Activated T-helper 1 cell treated with anti-CD3 and anti-CD28 coated beads, Interleukin-2, amount 50 U/mL, for 16 hours (primary cell): ENCODE measurements around the gene PIP5K1B.

ENCODE experiments used
- DNase-seq, 2 donors: peaks; one replicate each; pipeline ENCODE4 v3.0.0-alpha.2; 2020; ENCODE audit warnings: low read depth in 1 of 2, low spot score in 1 of 2

The PIP5K1B gene

GRCh38 chr9:68904454-68904853 lies 199.4 kb downstream of the PIP5K1B start:
- no peak for DNase-seq

- no peak for DNase-seq
Measured at GRCh38 chr9:68905129-68905528, 200.1 kb downstream of the PIP5K1B start.

DNA sequence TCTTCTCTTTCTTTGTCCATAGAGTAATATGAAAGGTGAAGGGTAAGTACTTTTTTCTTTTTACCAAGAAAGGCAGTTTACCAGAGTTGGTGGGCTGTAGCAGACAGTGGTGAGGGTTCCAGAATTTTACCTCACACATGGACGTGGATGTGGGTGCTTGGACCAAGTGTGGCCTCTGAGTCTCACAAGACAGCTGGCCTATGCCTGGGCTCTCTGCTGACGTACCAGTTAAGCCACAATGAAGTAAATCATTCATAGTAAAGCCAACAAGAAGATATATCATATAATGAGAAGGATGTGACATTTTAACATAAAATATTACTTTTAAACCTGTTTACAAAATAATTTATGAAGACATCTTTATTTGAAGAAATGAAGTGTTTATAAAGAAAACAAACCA lies 202.9 kb downstream of the PIP5K1B start:
- DNase-seq = no peak

- no peak for DNase-seq
Measured at GRCh38 chr9:68912561-68912960, 207.5 kb downstream of the PIP5K1B start.

DNA sequence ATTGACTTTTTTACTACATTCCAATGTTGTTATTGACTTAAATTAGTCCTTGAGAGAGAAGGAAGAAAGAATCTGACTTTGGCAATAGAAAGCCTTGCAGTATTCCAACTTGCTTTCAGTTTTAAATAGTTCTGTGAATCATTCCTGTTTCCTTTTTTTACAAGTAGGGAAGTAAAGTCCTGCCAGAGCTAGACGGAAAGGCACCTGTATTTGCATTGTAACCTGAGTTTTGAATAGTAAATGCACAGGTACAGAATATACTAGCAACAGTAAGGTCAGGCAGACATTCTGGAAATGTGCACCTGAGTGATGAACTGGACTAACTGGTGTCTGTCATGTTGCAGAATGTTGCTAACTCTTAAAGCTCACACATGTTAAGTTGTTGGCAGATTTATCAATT lies 208.0 kb downstream of the PIP5K1B start:
- no peak for DNase-seq

- no peak for DNase-seq
Measured at GRCh38 chr9:68914751-68915150, 209.7 kb downstream of the PIP5K1B start.

DNA sequence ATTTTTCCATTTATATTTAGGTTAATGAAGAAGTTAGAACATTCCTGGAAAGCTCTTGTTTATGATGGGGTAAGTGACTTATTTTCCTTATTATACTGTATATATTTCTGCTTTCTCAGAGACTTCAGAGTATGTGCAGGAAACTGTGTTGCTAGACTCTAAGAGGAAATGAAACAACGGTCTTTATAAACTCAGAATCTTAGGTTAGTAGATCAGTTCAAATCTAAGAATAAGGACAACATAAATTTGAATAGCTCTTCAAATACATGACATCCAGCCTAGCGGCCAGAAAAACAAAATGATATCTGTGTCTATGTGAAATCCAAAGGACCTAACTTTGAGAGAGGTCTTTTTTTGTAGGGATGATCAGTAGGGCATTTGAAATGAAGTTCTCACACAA lies 214.6 kb downstream of the PIP5K1B start:
- no peak for DNase-seq

- no peak for DNase-seq
Measured at GRCh38 chr9:68920921-68921320, 215.9 kb downstream of the PIP5K1B start.

GRCh38 chr9:68923480-68923879 lies 218.4 kb downstream of the PIP5K1B start:
- no peak for DNase-seq

GRCh38 chr9:68925175-68925574 lies 220.1 kb downstream of the PIP5K1B start:
- DNase-seq = no peak

DNA sequence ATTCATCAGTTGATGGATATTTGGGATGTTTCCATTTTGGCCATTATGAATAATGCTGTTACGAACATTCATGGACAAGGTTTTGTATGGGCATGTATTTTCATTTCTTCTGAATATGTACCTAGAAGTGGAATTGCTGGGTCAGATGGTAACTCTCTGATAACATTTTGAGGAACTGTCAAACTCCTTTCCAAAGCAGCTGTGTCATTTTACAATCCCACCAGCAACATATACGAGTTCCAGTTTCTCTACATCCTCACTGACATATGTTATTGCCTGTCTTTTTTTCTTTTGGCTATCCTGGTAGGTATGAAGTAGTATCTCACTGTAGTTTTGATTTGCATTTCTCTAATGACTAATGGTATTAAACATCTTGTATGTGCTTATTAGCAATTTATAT lies 222.1 kb downstream of the PIP5K1B start:
- no peak for DNase-seq

DNA sequence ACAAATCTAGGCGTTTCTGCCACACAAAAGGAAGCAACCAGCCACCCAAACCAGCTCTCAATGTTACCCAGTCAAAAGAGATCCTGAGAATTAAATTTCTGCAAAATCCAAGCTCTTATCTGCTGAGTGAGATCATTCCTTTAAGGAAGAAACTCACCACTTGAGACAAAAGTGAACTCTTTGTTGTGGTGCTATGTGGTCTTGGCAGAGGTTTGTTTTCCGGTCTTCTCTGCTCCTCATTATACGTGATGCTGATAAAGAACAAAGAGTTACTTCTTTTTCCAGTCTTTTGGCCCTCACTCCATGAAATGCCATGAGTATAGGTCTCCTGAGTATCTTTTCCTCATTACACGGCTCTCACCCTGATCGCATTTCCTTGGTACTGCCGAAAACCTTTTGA lies 226.8 kb downstream of the PIP5K1B start:
- no peak for DNase-seq

DNA sequence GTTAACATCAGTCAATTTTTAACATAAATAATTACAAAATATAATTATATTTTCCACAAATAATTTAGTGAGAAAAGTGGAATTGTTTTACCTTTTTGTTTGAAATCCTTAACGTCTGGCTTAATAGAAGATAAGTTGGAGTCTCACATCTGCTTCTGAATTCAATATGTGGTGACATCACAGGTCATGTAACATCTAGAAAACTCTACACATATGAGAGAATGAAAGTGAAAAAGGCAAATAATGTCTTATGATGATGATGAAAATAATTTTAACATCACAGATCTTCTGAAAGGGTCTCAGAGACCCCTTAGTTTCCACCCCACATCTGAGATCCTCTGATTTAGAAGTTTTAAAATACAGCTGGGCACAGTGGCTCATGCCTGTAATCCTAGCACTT lies 227.4 kb downstream of the PIP5K1B start:
- no peak for DNase-seq

DNA sequence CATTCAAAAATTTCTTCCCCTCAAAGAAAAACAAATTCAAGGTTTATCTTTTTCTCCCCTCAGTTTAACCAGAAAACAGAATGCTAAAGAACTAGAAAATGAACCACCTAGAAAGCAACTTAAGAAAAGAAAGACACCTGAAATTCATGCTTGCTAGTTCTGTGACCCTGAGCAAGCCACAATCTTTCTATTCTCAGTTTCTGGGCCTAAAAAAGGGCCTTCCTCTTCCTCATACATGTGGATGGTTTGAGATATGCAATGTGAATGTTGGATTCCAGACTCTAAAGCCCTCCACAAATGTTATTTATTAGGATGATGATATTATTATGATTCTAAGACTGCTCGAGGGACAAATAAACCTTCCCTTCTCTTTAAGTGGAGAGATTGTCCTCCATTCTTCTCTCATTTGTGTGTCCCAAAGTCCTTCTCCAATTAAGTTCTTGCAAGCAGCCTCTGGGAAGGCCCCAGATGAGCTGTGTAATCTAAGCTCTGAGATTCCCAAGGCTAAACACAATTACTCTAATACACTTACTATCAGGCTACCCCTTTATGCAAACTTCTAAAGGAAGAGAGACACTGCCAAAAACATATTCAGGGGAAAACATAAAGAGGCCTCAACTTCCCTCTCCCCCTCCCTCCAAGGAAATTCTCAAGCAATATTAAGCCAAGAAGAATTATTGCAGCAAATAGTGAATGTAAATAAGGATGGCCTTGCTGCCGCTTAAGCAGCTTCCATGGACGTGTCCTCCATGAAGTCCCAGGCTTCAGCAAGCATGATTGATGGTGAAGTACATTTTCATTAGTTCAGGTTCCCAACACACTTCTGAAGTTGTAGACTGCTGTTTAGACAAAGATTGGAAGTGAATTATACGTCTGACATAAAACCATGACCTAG lies 228.6 kb downstream of the PIP5K1B start:
- no peak for DNase-seq

DNA sequence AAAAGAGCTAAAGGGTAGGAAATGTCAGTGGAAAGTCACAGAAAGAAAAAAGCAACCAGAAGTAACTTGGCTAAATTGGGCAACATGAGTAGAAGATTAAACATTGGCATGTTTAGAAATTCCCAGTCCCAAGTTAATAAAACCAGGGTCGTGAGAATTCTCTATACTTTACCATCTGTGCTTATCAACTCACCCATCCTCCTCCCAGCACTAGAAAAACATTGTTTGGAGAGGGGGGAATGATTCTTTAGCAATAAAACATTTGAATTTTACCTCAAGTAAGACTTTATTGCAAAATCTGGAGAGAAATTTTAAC lies 229.2 kb downstream of the PIP5K1B start:
- DNase-seq = no peak

DNA sequence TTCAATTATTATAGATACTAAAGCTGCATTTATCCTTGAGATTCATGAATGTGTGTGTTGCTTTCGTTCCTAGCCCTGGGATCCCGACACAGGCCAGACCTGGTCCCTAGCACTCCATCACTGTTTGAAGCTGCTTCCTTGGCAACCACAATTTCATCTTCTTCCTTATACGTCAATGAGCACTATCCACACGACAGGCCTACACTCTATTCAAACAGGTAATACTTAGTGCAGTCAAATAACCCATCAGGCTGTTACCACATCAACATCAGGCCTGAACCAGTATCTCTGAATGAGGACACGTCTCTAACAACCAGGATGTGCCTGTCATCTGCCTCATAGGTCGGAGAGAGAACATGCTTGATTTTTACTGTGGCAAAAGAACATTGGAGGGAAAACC lies 235.5 kb downstream of the PIP5K1B start:
- no peak for DNase-seq

DNA sequence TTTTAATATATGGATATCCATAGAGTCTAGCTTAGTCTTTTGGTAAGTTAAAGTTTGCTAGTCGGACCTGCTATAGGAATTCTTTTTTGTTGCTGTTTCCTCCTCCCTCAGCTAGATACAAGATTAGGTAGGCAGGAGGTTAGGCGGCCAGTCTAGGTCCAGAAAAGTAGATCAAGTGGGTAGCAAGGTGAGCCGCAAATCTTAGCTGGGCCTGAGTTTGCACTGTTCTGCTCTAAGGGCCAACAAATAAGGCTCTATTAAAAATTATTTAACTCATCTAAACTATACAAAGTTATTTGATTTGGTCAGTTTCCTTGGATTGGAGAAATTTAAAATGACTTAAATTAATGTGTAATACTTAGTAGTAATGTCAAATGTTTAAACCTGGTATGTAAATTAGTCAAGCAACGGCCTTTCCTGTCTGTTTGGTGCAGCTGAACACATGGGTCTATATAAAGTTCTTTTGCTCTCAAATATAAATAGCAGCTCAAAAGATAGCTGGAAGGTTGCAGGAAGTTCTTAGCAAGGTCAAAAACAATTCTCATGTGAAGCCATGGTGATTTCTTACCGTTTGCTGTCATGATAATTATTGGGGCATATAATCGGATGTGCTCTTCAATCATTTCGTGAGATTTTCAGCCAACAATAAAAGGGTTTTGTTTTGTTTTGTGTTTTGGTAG lies 236.9 kb downstream of the PIP5K1B start:
- DNase-seq = no peak

- DNase-seq = no peak
Measured at GRCh38 chr9:68942790-68943189, 237.8 kb downstream of the PIP5K1B start.

DNA sequence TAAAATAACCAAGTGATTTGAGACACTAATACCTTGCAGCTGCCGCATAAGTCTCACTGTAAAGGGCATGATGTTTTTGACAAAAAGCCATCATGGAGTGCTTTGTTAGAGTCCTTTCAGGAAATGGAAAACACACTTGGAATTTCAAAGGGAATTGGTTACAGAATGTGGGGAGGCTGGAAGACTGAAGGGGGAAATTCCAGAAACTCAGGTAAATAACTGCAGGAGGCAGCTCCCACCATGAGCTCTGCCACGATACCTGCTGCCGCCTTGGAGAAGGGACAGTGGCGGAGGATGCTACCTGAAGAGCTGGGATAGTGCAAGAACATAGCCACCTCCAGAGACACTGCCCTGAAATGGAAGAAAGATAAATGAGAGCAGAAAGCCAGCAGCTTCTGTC lies 242.0 kb downstream of the PIP5K1B start:
- DNase-seq = no peak

- DNase-seq = no peak
Measured at GRCh38 chr9:68947842-68948569, 243.0 kb downstream of the PIP5K1B start.

DNA sequence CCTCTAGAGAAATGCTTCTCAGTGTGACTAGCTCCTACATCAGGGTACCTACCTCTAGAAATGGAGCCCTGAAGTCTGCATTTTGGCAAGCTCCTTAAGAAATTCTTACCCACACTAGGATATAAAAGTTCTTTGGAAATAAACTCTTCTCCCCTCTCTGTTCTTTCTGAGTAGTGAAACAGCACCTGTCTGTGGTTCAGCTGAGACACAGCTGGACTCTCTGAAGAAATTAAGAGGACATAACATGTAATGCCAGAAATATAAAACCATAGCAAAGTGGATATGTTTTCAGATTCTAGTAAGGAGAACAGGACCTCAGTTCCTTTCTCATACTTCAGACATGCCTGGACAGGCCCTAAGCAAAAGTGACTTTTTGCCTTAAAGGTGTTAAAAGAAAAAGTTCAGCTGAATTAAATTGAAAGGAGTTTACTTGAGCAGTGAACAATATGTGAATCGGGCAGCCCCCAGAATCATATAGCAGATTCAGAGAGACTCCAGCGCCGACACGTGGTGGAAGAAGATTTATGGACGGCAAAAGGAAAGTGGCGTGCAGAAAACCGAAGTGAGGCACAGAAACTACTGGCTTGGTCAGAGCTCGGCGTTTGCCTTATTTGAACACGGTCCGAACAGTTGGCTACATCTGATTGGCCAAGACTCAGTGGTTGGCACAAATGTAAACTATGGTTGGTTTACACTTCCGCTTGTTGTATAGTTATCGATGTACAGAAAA lies 244.4 kb downstream of the PIP5K1B start:
- no peak for DNase-seq
